ENCODE measurements around the gene OTOS.

The OTOS gene

DNA sequence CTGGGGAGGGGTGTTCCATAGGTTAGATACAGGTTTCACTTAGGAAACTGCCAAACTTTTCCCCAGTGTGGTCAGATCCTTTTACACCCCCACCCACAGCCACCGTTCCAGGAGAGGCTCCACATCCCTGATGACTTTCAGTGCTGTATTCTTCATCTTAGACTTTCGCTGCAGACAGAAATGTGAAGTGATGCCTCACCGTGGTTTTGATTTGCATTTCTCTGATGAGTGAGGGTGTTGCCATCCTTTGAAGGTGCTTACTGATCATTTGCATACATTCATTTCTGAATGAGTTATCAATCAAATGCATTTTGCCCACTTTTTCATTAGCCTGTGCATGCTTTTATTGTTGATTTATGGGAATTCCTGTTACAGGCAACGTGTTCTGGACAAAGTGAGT is 19.3 kb downstream of the OTOS start:
- TF ChIP-seq TEAD4 (IDR thresholded peaks at IDR 0.05) (no peak), ZBTB7A (IDR thresholded peaks at IDR 0.05; ENCODE audit: low read depth) (no peak), TCF12 (IDR thresholded peaks at IDR 0.05; ENCODE audit: low read depth) (no peak), EP300 (IDR thresholded peaks at IDR 0.05; ENCODE audit: borderline replicate concordance) (no peak), YY1 (IDR thresholded peaks at IDR 0.05; ENCODE audit: low read depth) (no peak), FOXM1 (IDR thresholded peaks at IDR 0.05; ENCODE audit: borderline replicate concordance, low read depth) (no peak), CREB1 (IDR thresholded peaks at IDR 0.05; ENCODE audit: low read depth) (no peak), CEBPB (IDR thresholded peaks at IDR 0.05) (no peak), EGR1 (IDR thresholded peaks at IDR 0.05) (no peak), TAF1 (IDR thresholded peaks at IDR 0.05; ENCODE audit: low read depth) (no peak), RAD21 (IDR thresholded peaks at IDR 0.05; ENCODE audit: low read depth) (no peak)
- TF ChIP-seq, protein P1, sequence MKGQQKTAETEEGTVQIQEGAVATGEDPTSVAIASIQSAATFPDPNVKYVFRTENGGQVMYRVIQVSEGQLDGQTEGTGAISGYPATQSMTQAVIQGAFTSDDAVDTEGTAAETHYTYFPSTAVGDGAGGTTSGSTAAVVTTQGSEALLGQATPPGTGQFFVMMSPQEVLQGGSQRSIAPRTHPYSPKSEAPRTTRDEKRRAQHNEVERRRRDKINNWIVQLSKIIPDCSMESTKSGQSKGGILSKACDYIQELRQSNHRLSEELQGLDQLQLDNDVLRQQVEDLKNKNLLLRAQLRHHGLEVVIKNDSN (IDR thresholded peaks at IDR 0.05) = no peak
- TF ChIP-seq, protein P2, sequence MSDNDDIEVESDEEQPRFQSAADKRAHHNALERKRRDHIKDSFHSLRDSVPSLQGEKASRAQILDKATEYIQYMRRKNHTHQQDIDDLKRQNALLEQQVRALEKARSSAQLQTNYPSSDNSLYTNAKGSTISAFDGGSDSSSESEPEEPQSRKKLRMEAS (IDR thresholded peaks at IDR 0.05) = no peak
- TF ChIP-seq, protein P3, sequence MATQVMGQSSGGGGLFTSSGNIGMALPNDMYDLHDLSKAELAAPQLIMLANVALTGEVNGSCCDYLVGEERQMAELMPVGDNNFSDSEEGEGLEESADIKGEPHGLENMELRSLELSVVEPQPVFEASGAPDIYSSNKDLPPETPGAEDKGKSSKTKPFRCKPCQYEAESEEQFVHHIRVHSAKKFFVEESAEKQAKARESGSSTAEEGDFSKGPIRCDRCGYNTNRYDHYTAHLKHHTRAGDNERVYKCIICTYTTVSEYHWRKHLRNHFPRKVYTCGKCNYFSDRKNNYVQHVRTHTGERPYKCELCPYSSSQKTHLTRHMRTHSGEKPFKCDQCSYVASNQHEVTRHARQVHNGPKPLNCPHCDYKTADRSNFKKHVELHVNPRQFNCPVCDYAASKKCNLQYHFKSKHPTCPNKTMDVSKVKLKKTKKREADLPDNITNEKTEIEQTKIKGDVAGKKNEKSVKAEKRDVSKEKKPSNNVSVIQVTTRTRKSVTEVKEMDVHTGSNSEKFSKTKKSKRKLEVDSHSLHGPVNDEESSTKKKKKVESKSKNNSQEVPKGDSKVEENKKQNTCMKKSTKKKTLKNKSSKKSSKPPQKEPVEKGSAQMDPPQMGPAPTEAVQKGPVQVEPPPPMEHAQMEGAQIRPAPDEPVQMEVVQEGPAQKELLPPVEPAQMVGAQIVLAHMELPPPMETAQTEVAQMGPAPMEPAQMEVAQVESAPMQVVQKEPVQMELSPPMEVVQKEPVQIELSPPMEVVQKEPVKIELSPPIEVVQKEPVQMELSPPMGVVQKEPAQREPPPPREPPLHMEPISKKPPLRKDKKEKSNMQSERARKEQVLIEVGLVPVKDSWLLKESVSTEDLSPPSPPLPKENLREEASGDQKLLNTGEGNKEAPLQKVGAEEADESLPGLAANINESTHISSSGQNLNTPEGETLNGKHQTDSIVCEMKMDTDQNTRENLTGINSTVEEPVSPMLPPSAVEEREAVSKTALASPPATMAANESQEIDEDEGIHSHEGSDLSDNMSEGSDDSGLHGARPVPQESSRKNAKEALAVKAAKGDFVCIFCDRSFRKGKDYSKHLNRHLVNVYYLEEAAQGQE (IDR thresholded peaks at IDR 0.05; ENCODE audit: low read depth) = no peak

DNA sequence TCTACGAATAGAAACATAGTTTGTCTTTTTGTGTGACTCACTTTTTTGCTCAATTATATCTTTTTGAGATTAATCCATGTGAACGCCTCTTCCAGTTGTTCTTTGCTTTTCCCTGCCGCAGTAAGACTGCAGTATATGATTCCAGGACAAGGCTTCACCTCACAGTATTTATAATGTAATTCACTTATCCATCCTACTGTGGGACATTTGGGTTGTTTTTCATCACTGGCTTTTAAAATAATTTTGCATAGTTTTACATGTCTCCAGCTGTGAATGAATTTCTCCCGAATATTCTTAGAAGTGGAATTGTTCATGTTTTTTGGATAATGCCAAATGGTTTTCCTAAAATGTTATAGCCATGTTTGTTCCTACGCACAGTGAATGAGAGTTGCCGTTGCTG is 26.2 kb downstream of the OTOS start:
- TF ChIP-seq RAD21 (IDR thresholded peaks at IDR 0.05; ENCODE audit: low read depth) (no peak), CREB1 (IDR thresholded peaks at IDR 0.05; ENCODE audit: low read depth) (no peak), TEAD4 (IDR thresholded peaks at IDR 0.05) (no peak), ZBTB7A (IDR thresholded peaks at IDR 0.05; ENCODE audit: low read depth) (no peak)

DNA sequence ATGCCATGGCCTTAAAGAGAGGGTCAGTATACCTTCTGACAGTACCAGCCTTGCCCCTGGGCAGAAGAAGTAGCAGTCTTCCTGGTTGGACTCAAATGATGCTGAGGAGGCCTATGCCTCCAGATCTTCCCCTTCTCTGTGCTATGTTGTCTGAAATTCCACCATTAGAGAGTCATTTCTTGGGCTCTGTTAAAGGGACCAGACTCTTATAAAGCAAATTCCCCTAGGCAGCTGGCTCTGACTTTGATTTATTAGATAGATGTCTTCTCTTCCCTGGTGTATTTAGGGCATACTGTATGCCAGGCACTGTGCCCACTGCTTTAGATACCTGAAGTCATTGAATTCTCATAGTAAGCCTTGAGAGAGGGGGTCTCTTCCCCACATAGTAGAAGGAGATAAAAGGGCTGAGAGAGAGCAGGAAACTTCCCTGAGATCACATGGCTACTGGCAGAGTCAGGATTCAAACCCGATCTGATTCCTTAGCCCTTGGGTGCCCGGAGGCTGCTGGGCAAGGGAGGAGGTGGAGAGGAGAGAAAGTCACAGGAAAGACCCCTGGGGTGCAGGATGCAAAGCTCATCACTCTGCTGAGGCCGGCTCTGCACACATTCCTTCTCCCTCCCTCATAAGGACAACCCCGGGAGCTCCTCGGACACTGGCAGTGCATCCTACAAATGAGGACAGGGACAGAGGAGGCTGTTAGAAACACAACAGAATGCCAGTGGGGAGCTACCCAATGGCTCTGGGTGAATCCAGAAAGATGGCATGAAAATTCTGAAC is 27.4 kb downstream of the OTOS start:
- no peak for TF ChIP-seq TEAD4 (IDR thresholded peaks at IDR 0.05)
- TF ChIP-seq, protein P2 (IDR thresholded peaks at IDR 0.05) = no peak
- TF ChIP-seq EP300 (IDR thresholded peaks at IDR 0.05; ENCODE audit: borderline replicate concordance) = no peak
- no peak for TF ChIP-seq ZBTB7A (IDR thresholded peaks at IDR 0.05; ENCODE audit: low read depth)
- no peak for TF ChIP-seq TAF1 (IDR thresholded peaks at IDR 0.05; ENCODE audit: low read depth)
- no peak for TF ChIP-seq TCF12 (IDR thresholded peaks at IDR 0.05; ENCODE audit: low read depth)
- no peak for TF ChIP-seq FOXM1 (IDR thresholded peaks at IDR 0.05; ENCODE audit: borderline replicate concordance, low read depth)
- no peak for TF ChIP-seq RAD21 (IDR thresholded peaks at IDR 0.05; ENCODE audit: low read depth)
- TF ChIP-seq, protein P3 (IDR thresholded peaks at IDR 0.05; ENCODE audit: low read depth) = no peak
- no peak for TF ChIP-seq CREB1 (IDR thresholded peaks at IDR 0.05; ENCODE audit: low read depth)
- no peak for TF ChIP-seq NFIC (IDR thresholded peaks at IDR 0.05)
- TF ChIP-seq CEBPB (IDR thresholded peaks at IDR 0.05) = no peak
- TF ChIP-seq EGR1 (IDR thresholded peaks at IDR 0.05) = no peak

DNA sequence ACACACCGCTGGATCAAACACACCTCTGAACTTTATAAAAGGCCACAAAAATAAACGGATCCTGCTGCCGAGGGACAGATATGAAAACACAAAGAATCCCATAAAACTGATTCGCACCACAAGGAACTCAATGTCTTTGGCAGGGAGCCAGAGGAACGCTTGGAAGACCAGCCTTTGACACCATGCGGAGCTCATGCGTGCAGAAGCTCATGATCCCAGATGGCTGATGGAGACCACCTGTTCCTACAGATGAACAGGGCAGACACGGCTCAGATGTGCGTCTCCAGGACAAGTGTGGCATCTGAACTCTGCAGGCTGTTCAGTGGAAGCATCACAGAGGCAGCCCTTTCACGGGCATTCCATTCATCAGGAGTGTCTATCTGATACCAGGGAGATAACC is 29.2 kb downstream of the OTOS start:
- TF ChIP-seq YY1 (IDR thresholded peaks at IDR 0.05; ENCODE audit: low read depth) (no peak), EGR1 (IDR thresholded peaks at IDR 0.05) (no peak), TAF1 (IDR thresholded peaks at IDR 0.05; ENCODE audit: low read depth) (no peak)

DNA sequence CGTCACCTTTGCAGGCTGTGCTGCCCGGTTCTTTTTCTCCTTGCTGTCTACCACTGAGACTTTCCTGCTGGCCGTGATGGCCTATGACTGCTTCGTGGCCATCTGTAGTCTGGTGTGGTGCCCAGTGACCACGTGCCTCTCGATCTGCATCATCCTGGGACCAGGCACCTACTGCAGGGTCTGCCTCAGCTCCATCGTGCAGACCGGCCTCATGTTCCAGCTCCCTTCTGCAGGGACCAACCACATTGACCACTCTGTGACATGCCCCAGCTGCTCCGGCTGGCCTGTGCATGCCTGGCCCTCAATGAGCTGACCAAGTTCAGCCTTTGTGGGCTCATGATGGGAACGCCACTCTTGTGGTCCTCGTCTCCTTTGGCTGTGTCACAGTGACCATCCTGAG is 31.1 kb downstream of the OTOS start:
- TF ChIP-seq TEAD4 (IDR thresholded peaks at IDR 0.05) (no peak), CEBPB (IDR thresholded peaks at IDR 0.05) (no peak), YY1 (IDR thresholded peaks at IDR 0.05; ENCODE audit: low read depth) (no peak), EP300 (IDR thresholded peaks at IDR 0.05; ENCODE audit: borderline replicate concordance) (no peak), TCF12 (IDR thresholded peaks at IDR 0.05; ENCODE audit: low read depth) (no peak), TAF1 (IDR thresholded peaks at IDR 0.05; ENCODE audit: low read depth) (no peak), RAD21 (IDR thresholded peaks at IDR 0.05; ENCODE audit: low read depth) (no peak), EGR1 (IDR thresholded peaks at IDR 0.05) (no peak), FOXM1 (IDR thresholded peaks at IDR 0.05; ENCODE audit: borderline replicate concordance, low read depth) (no peak), NFIC (IDR thresholded peaks at IDR 0.05) (no peak), ZBTB7A (IDR thresholded peaks at IDR 0.05; ENCODE audit: low read depth) (no peak), CREB1 (IDR thresholded peaks at IDR 0.05; ENCODE audit: low read depth) (no peak)
- TF ChIP-seq, protein P1 (IDR thresholded peaks at IDR 0.05) = no peak
- TF ChIP-seq, protein P2 (IDR thresholded peaks at IDR 0.05) = no peak
- TF ChIP-seq, protein P3 (IDR thresholded peaks at IDR 0.05; ENCODE audit: low read depth) = no peak
